Peyer's patch (tissue), 4 donors: ENCODE results near the gene ATP6V1G2.

Source experiments
- POLR2A ChIP-seq, 2 donors: fragments of 450-650 bp; IDR thresholded peaks; one replicate each; pipeline ENCODE4 v1.5.1; 2017; ENCODE audit warnings: antibody characterized with exemption in 2 of 2, mild to moderate bottlenecking in 2 of 2, moderate library complexity in 2 of 2
- TF ChIP-seq, protein P1 (sequence below), 6 experiments: fragments of 450-650 bp in 4 of 6; fragments of 200-600 bp in 2 of 6; sonication (generic) in 1 of 6; IDR thresholded peaks; one replicate each; pipeline ENCODE4 v1.5.1; 2017 to 2019; ENCODE audit warnings: antibody characterized with exemption in 6 of 6, mild to moderate bottlenecking in 3 of 6, moderate library complexity in 1 of 6

DNA sequence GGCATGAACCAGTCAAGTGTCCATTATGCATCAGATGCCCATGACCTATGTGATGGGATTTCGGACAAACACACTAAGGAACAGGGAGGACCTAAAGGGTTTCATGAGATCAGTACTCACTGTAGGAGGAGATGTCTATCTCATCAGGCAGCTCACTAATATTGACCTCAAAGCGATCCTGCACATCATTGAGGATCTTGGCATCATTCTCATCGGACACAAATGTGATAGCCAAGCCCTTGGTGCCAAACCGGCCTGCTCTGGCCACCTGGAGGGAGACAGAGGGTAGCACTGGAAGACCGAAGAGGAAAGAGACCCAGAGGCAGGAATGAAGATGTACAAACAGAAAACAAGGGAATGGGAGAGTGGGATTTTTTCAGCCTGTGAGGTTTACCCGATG is 15.7 kb downstream of the ATP6V1G2 start:
- no peak for TF ChIP-seq POLR2A (IDR thresholded peaks at IDR 0.05)
- TF ChIP-seq, protein P1, sequence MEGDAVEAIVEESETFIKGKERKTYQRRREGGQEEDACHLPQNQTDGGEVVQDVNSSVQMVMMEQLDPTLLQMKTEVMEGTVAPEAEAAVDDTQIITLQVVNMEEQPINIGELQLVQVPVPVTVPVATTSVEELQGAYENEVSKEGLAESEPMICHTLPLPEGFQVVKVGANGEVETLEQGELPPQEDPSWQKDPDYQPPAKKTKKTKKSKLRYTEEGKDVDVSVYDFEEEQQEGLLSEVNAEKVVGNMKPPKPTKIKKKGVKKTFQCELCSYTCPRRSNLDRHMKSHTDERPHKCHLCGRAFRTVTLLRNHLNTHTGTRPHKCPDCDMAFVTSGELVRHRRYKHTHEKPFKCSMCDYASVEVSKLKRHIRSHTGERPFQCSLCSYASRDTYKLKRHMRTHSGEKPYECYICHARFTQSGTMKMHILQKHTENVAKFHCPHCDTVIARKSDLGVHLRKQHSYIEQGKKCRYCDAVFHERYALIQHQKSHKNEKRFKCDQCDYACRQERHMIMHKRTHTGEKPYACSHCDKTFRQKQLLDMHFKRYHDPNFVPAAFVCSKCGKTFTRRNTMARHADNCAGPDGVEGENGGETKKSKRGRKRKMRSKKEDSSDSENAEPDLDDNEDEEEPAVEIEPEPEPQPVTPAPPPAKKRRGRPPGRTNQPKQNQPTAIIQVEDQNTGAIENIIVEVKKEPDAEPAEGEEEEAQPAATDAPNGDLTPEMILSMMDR (IDR thresholded peaks at IDR 0.05): no peak
